GM20431 (cell line): ENCODE data around the gene DNASE2B.

Experiments
- in situ Hi-C: fragments of 300-500 bp; cut with MseI, MboI; formaldehyde crosslinking; loops from one replicate; pipeline ENCODE4 v1.15.0; 2020; ENCODE audit warnings: low sequenced_read_pairs; ENCODE audit not compliant: unreplicated experiment

DNASE2B gene

GRCh38 chr1:84373436-84374141 is 24.7 kb upstream of the DNASE2B start:
- in situ Hi-C loops: no loop called here

GRCh38 chr1:84374991-84375696 is 23.1 kb upstream of the DNASE2B start:
- in situ Hi-C loops: no loop called here

GRCh38 chr1:84376000-84376910 is 22.0 kb upstream of the DNASE2B start:
- in situ Hi-C loops: no loop called here

DNA sequence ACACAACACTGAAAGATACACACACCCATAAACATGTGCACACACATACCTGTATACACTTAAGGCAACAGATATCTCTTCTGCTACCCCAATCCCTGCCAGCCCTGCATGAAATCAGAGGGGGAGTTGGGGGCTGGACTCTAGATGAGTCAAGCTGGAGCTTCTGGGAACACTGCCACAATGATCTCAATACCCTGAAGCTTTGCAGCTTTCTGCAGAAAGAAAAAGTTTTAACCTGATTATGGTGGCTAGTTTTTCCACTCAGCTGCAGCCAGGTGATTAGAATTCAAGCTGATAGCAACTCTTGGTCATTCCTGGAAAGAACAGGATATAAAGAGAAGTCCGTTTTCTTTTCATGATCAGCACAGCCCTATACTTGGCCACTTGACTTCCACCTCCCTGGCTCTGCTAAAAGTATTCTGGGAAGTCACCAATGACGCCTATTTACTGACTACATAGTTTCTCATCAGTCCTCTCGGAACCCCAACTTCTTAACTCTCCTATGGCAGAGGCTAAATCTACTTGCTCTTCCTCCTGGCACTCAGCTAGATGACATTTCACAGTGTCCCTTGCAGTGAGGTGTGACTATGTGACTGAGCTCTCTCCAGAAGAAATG is 20.7 kb upstream of the DNASE2B start:
- in situ Hi-C loops: no loop called here

DNA sequence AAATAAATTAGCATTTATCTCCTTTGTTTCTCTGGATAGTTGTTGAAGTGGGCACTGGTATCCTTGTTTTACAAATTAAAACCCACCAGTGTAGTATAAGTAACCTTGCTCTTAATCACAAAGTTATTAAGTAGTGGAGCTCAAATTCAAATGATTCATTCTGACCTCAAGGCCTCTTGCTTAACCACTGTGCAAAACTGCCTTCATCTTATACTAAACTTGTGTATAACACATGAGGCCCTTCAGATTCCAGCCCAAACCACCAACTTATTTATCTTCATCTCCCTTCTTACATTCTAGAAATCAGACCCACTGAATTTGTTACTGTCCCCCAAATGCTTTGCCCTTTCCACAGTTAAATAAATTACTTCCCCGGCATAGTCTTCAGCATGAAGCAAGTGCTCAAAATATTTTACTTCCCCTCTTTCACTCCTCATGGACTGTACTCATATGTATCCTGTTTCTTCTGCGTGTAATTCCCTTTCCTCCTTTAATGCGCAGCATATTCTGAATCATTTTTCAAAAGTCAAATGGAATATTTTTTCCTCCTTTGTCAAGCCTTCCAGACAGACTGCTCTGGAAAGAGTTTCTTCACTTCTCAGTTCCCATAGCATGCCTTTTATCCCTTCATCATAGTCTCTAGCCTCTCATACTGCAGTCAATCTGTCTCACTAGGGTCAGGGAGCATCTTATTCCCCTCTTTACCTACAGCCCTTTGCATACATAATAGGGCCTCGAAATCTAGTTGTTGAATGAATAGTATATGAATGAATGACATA is 19.0 kb upstream of the DNASE2B start:
- in situ Hi-C loops: no loop called here

- in situ Hi-C loops: no loop called here
These were observed 18.4 kb upstream of the DNASE2B start for GRCh38 chr1:84379917-84380180.

DNA sequence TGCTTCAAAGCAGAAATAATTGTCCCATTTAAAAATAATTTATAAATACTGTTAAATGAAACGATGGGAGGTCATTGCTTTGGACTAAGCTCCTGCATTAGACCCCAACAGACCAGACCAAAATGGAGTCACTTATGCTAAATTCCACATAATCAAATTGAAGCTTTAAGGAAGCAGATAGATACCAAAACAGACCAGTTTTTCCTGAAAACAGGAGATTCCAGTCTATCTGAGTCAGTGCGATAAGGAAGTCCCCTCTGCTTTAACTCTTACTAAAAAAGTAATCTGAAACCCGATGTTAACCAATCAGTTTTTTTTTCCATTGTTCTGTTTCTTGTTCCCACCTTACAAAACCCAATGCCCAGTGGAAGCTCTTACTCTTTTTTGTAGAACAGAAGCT is 16.2 kb upstream of the DNASE2B start:
- in situ Hi-C loops: no loop called here

- in situ Hi-C loops: no loop called here
These were observed 12.9 kb upstream of the DNASE2B start for GRCh38 chr1:84385347-84385746.

GRCh38 chr1:84386716-84387479 is 11.4 kb upstream of the DNASE2B start:
- in situ Hi-C loops: no loop called here

GRCh38 chr1:84387480-84388163 is 10.7 kb upstream of the DNASE2B start:
- in situ Hi-C loops: no loop called here

- in situ Hi-C loops: no loop called here
These were observed 8.1 kb upstream of the DNASE2B start for GRCh38 chr1:84390226-84390625.

DNA sequence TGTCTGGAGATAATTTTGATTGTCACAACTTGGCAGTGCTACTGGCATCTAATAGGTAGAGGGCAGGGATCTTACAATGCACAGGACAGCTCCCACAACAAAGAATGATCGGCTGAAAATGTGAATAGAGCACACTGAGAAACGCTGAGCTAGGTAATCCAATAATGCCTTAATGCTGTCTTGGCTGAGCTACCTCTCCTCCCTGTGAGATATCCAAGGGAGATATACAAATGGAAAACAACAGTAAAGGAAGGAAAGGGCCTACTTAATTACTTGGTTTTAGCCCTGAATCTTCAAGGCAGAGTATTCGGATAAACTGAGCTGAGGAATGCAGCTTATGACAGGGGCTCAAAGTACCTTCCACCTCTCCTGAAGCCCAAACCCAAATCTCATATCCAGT is 2.9 kb downstream of the DNASE2B start:
- in situ Hi-C loops: no loop called here

DNA sequence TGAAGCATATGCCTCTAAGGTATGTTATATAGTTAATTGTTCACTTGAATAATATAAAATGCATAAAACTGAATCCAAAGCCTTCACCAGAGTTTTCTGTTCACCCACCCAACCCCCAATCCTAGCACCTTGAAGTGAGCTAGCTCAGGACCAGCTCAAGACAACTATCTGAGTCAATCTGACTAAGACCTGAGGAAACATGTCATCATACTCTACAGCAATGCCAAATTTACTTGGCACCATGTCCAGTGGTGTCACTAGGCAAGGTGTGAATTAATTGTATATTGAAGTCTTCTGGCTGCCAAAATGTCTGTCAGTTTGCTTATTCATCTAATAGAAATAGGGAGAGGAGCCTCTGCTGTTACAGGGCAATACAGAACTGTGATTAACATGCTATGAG is 3.8 kb downstream of the DNASE2B start:
- in situ Hi-C loops: no loop called here

- in situ Hi-C loops: no loop called here
These were observed 4.2 kb downstream of the DNASE2B start for GRCh38 chr1:84402501-84402900.

- in situ Hi-C loops: no loop called here
These were observed 5.1 kb downstream of the DNASE2B start for GRCh38 chr1:84403347-84403746.

- in situ Hi-C loops: no loop called here
These were observed 8.1 kb downstream of the DNASE2B start for GRCh38 chr1:84406346-84406861.

DNA sequence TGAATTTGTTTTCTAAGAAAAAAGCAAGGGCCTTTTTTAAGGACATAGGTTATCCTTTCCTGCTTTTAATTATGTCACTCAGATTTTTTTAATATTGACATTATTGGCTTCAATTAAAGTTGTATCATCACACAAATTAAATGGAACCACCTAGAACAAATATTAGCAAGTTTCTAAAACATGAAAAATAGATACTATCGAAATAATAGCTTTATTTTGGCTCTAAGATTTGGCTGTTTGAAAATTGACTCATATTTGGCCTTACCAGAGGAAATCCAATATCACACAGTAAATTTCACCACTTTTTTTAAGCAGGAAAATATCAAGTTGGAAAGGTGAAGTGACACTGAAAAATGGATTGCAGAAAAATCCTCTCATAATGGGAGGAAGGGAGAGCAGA is 9.2 kb downstream of the DNASE2B start:
- in situ Hi-C loops: no loop called here

DNA sequence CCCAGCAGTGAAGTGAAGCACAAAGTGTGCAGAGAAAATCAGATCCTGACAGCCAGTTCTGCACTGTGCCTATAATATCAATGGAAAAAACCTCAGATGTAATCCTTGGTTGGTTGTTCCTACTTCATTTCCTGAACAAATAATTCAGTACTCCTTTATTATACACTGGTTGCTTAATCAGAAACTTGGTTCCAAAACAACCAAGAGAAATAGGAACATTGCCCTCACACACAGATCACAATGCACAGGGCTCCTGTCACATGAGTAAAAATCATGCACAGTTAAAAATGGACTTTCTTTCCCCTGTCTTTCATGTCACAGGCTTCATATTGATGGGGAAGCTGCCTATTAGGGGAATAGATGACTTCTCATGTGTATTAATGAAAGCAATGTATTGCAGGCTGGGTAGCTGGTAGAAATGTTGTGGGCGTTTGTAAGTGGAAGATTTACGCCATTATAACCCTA is 9.7 kb downstream of the DNASE2B start:
- in situ Hi-C loops: no loop called here
